AG10803 (cell line): ENCODE data around the gene RAB40C.

Experiments used
- DNase-seq: peaks from one replicate; pipeline ENCODE4 v3.0.0; 2010; ENCODE audit warnings: low read depth
- H3K4me3 ChIP-seq: 2 replicates; pipeline ENCODE4 v1.5.1; 2011; ENCODE audit warnings: mild to moderate bottlenecking, low read length, control low read depth
- TF ChIP-seq, protein P1 (sequence below): conservative IDR thresholded peaks from 2 replicates; pipeline ENCODE4 v1.5.1; 2011; ENCODE audit warnings: mild to moderate bottlenecking, low read length, control low read depth, inconsistent platforms

RAB40C gene

DNA sequence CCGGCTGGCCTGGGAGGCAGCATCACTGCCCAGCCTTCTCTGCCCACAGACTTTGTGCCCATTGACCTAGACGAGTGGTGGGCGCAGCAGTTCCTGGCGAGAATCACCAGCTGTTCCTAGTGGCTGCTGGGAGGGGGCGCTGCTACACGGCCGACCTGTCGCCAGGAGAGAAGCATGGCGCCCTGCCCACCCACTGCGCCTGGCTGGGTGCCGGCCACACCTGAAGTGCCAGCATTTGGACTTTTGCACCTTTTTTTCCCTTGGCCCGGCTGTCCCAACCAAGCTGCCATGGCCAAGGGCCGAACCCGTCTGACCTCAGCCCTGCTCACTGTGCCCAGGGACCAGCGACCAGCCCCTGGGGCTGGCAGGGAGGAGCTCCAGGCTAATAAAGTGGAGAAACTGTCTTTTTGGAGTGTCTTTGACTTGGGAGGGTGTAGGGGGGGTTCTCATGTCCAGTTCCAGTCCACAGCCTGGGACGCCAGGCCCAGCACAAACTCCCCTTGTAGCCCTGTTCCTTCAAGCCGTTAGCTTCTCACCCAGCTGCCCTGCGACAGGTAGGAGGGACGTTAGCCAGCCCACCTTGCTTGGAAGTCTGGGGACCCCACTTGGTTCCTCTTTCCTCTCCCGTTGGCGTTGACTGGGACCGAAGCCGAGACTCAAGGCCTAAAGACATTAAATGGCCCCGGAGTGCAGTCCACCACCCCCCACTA is 58.4 kb downstream of the RAB40C start:
- H3K4me3 ChIP-seq = peak overlapping the region; percentile 77
- TF ChIP-seq, protein P1, sequence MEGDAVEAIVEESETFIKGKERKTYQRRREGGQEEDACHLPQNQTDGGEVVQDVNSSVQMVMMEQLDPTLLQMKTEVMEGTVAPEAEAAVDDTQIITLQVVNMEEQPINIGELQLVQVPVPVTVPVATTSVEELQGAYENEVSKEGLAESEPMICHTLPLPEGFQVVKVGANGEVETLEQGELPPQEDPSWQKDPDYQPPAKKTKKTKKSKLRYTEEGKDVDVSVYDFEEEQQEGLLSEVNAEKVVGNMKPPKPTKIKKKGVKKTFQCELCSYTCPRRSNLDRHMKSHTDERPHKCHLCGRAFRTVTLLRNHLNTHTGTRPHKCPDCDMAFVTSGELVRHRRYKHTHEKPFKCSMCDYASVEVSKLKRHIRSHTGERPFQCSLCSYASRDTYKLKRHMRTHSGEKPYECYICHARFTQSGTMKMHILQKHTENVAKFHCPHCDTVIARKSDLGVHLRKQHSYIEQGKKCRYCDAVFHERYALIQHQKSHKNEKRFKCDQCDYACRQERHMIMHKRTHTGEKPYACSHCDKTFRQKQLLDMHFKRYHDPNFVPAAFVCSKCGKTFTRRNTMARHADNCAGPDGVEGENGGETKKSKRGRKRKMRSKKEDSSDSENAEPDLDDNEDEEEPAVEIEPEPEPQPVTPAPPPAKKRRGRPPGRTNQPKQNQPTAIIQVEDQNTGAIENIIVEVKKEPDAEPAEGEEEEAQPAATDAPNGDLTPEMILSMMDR = peak; percentile 41
- DNase-seq = peak; percentile 25

DNA sequence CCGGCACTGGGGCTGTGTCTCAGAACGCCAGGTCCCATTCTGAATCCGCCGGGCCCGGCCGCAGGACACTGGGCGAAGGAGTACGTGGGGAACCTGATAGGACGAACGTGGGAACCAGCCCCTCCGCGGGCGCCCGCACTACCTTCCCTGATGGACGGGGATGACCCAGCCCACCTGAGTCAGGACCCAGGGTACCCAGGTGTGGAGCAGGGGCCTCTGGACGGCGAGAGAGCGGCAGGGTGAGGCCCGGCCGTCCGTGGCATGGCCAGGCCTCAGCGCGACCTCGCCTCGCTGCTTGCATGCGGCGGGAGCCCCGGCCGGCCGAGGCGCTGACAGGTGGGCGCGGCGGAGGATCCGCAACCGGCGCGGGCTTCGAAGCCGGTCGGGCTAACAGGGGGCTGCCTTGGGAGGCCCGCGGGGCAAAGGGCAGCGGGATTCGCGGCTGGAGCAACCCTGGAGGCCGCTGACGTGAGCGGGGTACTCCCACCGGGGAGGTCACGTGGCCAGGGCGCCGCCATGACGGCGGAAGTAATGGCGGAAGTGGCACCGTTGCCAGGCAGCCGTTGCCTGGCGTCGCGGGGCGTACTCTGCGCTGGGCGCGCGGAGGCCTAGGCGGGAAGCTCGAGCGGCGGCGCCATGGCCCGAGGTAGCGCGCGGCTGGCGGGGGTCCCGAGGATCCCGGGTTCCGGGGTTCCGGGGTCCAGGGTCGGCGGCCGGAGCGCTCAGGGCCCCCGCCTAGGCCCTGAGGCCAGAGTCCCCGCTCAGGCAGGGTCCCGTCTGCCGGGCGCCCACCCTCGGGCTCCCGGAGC is 59.1 kb downstream of the RAB40C start, which contains the start of gene WDR90:
WDR90 (plus strand) TSS at position 585 of the 809 bp plus-strand sequence; CDS start at position 637, 52 bp downstream.
- peak; percentile 89 for DNase-seq
- TF ChIP-seq, protein P1 = no peak
- peak within 1 kb of the TSS; percentile 77 for H3K4me3 ChIP-seq

DNA sequence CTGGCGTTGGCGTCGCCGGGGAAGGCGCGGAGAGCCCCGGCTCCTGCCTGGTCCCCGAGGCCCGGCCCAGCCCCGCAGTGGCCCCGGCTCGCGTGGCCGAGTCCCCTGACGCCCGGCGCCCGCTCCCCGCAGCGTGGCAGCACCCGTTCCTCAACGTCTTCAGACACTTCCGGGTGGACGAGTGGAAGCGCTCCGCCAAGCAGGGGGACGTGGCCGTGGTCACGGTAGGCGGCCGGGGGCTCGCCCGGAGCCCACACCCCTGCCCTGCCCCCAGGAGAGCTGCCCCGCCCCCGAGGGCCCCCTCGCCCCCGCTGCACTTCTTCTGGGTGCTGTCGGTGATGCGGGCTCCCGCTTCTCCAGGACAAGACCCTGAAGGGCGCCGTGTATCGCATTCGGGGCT is 59.8 kb downstream of the RAB40C start:
- no peak for DNase-seq
- TF ChIP-seq, protein P1 = no peak
- H3K4me3 ChIP-seq = peak overlapping the region; percentile 77

DNA sequence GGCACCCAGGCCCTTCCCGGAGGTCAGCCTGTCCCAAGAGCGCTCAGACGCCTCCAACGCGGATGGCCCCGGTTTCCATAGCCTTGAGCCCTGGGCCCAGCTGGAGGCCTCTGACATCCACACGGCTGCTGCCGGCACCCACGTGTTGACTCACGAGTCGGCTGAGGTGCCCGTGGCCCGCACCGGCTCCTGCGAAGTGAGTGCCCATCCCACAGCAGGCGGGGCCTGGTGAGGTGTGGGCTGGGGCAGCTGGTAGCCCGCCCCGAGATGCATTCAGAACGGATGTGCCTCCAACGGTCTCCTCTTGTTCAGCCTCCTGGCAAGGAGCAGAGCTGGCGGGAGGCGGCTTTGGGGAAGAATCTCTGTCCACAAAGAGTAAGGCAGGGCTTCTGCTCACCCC is 62.0 kb downstream of the RAB40C start:
- H3K4me3 ChIP-seq = no peak overlapping the region
- TF ChIP-seq, protein P1 = no peak
- DNase-seq = no peak

DNA sequence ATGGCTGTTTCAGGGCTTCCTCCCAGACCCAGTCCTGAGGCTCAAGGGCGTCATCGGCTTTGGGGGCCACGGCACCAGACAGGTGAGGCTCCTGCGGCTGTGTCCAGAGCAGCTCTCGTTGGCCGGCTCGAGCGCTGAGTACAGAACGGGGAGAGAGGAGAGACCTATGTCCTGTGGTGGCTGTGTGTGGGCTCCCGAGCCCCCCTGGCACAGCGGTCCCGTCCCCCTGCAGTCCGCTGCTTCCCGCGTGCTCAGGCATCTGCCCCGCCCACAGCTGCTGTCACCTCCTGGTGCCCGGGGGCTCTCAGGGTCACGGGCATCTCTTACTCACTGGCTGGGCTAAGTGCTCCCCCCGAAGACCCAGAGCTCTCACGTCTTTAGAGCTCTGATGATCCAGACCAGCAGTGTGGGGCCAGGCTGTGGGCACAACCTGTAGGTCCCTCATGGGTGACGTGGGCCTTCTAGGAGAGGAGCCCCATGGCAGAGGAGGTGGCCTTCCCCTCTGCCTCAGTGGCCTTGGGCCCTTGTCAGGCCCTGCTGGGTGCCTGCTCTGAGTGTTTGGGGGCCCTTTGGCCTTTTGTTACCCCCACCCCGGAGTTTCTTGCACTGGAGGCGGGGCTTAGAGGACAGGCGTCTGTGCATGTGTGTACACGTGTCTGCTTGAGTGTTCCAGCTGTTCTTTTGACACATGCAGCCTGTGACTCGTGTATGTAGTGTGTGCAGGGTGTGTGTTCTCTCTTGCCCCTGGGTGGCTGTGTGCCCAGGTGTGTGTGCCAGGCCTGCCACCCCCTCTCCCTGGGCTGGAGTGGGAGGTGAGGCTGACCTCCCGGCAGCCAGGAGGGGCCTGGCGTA is 62.8 kb downstream of the RAB40C start:
- TF ChIP-seq, protein P1 = no peak
- no peak for DNase-seq
- H3K4me3 ChIP-seq = no peak overlapping the region

- TF ChIP-seq, protein P1 = no peak
These were observed 64.2 kb downstream of the RAB40C start for GRCh38 chr16:654034-654433.

More at GRCh38 chr16:654034-654433, 64.2 kb downstream of the RAB40C start:
- H3K4me3 ChIP-seq = no peak overlapping the region
- DNase-seq = no peak
